Measurements from ENCODE around the gene GATA3.

DNA sequence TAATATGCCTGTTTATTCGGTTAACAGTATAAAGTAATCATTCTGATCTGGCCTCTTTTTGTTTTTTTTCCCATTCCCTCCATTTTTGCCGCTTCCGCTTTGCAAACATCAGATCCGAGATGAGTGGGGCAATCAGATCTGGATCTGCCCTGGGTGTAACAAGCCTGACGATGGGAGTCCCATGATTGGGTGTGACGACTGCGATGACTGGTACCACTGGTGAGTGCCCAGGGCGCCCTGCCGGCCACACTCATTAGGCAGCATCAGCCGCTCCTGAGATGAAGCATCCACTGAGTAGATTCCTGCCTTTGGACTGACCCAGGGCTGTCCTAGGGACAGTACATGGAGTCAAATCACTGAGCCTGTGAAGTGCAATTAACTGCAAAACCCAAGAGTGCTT lies 40.9 kb upstream of the GATA3 start:
- TF ChIP-seq, protein P1, sequence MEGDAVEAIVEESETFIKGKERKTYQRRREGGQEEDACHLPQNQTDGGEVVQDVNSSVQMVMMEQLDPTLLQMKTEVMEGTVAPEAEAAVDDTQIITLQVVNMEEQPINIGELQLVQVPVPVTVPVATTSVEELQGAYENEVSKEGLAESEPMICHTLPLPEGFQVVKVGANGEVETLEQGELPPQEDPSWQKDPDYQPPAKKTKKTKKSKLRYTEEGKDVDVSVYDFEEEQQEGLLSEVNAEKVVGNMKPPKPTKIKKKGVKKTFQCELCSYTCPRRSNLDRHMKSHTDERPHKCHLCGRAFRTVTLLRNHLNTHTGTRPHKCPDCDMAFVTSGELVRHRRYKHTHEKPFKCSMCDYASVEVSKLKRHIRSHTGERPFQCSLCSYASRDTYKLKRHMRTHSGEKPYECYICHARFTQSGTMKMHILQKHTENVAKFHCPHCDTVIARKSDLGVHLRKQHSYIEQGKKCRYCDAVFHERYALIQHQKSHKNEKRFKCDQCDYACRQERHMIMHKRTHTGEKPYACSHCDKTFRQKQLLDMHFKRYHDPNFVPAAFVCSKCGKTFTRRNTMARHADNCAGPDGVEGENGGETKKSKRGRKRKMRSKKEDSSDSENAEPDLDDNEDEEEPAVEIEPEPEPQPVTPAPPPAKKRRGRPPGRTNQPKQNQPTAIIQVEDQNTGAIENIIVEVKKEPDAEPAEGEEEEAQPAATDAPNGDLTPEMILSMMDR (conservative IDR thresholded peaks at IDR 0.05; ENCODE audit: low read depth, low read length) = no peak
- TF ChIP-seq EZH2 (IDR thresholded peaks at IDR 0.05; ENCODE audit: borderline replicate concordance, low read depth, low read length, poor library complexity, severe bottlenecking) = no peak
